Thoracic aorta (tissue), 2 donors: ENCODE data around the gene GPRC5D. TPM values are rescaled to one million over a fixed set of nuclear protein-coding genes. Genes with fewer than 3 reads are reported as not detected.

Experiments
- ATAC-seq: fragments of 150-250 bp; one replicate; pipeline ENCODE4 v1.8.0; 2017; ENCODE audit warnings: low read depth; ENCODE audit not compliant: insufficient number of reproducible peaks, low FRiP score
- DNase-seq: peaks from one replicate; pipeline ENCODE4 v3.0.0-alpha.2; 2020; ENCODE audit warnings: low spot score
- H3K27ac ChIP-seq, 2 donors: fragments of 200-600 bp; sonication (generic); 1 replicate in 1 of 2; 2 replicates in 1 of 2; pipeline ENCODE4 v1.5.1; 2016; ENCODE audit warnings: mild to moderate bottlenecking in 2 of 2, moderate library complexity in 2 of 2
- H3K27me3 ChIP-seq: fragments of 200-600 bp; sonication (generic); replicated peaks from 2 replicates; pipeline ENCODE4 v1.6.0; 2016; ENCODE audit warnings: mild to moderate bottlenecking; ENCODE audit not compliant: insufficient read depth
- H3K36me3 ChIP-seq: fragments of 200-600 bp; sonication (generic); one replicate; pipeline ENCODE4 v1.5.1; 2016
- H3K4me1 ChIP-seq, 2 donors: fragments of 200-600 bp; sonication (generic); 1 replicate in 1 of 2; 2 replicates in 1 of 2; pipeline versions ENCODE4 v1.5.1 to v1.6.0; 2016; ENCODE audit warnings: low read depth in 2 of 2, mild to moderate bottlenecking in 1 of 2; ENCODE audit not compliant: control insufficient read depth in 1 of 2
- H3K4me3 ChIP-seq: fragments of 200-600 bp; sonication (generic); 2 replicates; pipeline ENCODE4 v1.5.1; 2016; ENCODE audit warnings: mild to moderate bottlenecking
- H3K9me3 ChIP-seq: fragments of 200-600 bp; sonication (generic); 2 replicates; pipeline ENCODE4 v1.5.1; 2016
- total RNA-seq, 2 donors: library from RNA; depleted of rRNA; stranded (reverse); fragments of >200 nt; gene quantifications; one replicate each; pipeline versions ENCODE4 v1.1.0 to v1.2.3, GENCODE V29; 2016
- TF ChIP-seq, protein P1 (sequence below): fragments of 200-600 bp; sonication (generic); IDR thresholded peaks from one replicate; pipeline ENCODE4 v1.5.1; 2019; ENCODE audit warnings: antibody characterized with exemption

The GPRC5D gene
- total RNA-seq, 2 donors from 2014 or later: not detected

DNA sequence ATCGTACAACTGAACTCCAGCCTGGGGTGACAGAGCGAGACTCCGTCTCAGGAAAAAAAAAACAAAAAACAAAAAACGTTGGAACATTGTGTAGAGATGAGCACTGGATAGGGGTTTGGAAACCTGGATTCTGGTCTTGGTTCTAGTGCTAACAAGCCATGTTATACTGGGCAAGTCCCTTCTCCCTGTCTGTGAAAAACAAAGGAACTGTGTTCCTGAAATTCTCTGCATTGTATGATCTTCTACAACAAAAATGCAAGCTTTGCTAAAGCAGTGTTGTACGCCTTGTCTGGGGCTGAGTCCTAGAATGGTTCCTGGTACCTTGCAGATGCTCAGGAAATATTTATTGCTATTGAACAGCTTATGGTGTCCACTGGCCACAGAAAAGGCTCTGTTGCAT lies 13.4 kb downstream of the GPRC5D start:
- TF ChIP-seq, protein P1, sequence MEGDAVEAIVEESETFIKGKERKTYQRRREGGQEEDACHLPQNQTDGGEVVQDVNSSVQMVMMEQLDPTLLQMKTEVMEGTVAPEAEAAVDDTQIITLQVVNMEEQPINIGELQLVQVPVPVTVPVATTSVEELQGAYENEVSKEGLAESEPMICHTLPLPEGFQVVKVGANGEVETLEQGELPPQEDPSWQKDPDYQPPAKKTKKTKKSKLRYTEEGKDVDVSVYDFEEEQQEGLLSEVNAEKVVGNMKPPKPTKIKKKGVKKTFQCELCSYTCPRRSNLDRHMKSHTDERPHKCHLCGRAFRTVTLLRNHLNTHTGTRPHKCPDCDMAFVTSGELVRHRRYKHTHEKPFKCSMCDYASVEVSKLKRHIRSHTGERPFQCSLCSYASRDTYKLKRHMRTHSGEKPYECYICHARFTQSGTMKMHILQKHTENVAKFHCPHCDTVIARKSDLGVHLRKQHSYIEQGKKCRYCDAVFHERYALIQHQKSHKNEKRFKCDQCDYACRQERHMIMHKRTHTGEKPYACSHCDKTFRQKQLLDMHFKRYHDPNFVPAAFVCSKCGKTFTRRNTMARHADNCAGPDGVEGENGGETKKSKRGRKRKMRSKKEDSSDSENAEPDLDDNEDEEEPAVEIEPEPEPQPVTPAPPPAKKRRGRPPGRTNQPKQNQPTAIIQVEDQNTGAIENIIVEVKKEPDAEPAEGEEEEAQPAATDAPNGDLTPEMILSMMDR: no peak
- H3K27me3 ChIP-seq: no peaks in the 10 kb centered on the region
- H3K9me3 ChIP-seq: no peaks in the 10 kb centered on the region
- no peak overlapping the region for H3K4me3 ChIP-seq
- H3K36me3 ChIP-seq: peaks cover 4% of the 10 kb centered on the region
- no peaks in the 10 kb centered on the region for H3K4me1 ChIP-seq
- DNase-seq (no peak), ATAC-seq (no peak)
- H3K27ac ChIP-seq: no peak overlapping the region

- Histone ChIP-seq H3K27me3 (no peaks in the 10 kb centered on the region), H3K4me3 (no peak overlapping the region), H3K36me3 (peaks cover 4% of the 10 kb centered on the region), H3K9me3 (no peaks in the 10 kb centered on the region), H3K4me1 (no peaks in the 10 kb centered on the region), H3K27ac (no peak overlapping the region)
- ATAC-seq (no peak), DNase-seq (no peak)
- TF ChIP-seq, protein P1: no peak
Measured at GRCh38 chr12:12936983-12937491, 14.9 kb downstream of the GPRC5D start.

GRCh38 chr12:12934556-12934955 lies 17.4 kb downstream of the GPRC5D start:
- no peaks in the 10 kb centered on the region for H3K27me3 ChIP-seq
- H3K36me3 ChIP-seq: peaks cover 4% of the 10 kb centered on the region
- DNase-seq (no peak), ATAC-seq (no peak)
- H3K4me3 ChIP-seq: no peak overlapping the region
- TF ChIP-seq, protein P1: no peak
- no peaks in the 10 kb centered on the region for H3K9me3 ChIP-seq
- H3K27ac ChIP-seq: no peak overlapping the region
- H3K4me1 ChIP-seq: no peaks in the 10 kb centered on the region

GRCh38 chr12:12933742-12934141 lies 18.2 kb downstream of the GPRC5D start:
- TF ChIP-seq, protein P1: no peak
- Histone ChIP-seq H3K4me1 (no peaks in the 10 kb centered on the region), H3K9me3 (no peaks in the 10 kb centered on the region), H3K27me3 (no peaks in the 10 kb centered on the region), H3K36me3 (peaks cover 4% of the 10 kb centered on the region), H3K27ac (no peak overlapping the region), H3K4me3 (no peak overlapping the region)
- DNase-seq (no peak), ATAC-seq (no peak)

DNA sequence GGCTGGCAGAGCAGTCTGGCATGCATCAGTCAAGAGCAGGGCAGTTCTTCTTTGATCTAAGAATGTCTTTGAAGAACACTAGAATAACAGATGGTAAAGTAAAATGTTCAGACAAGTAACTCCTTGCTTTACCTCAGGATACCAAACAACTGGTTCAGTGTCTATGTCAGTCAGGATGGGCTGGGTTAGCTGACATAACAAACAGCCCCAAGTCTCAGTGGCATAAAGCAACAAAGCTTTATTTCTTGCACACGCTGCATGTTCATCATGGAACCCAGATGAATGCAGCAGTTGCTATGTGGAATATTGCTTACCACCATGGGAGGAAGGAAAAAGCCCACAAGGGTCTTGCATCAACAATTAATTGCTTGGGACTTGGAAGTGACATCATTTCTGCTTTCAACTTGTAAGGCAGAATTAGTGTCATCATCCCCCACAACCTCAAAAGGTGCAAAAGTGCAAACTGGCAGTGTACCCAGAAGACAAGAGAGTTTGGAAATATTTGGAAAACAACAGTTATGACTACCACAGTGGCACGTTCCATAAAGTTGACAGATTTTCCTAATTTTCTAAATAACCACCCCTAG lies 21.2 kb downstream of the GPRC5D start:
- Histone ChIP-seq H3K36me3 (peaks cover 4% of the 10 kb centered on the region), H3K9me3 (no peaks in the 10 kb centered on the region), H3K27me3 (no peaks in the 10 kb centered on the region), H3K4me1 (no peaks in the 10 kb centered on the region), H3K27ac (no peak overlapping the region), H3K4me3 (no peak overlapping the region)
- TF ChIP-seq, protein P1: no peak
- no peak for DNase-seq
- no peak for ATAC-seq
